ENCODE data around the gene PSAP. TPM values are rescaled to one million over a fixed set of nuclear protein-coding genes. Genes with fewer than 3 reads are reported as not detected.
A peak's percentile ranks its signal among the peaks of the same experiment; 100 is the strongest.

Gene PSAP
- total and polyA plus RNA-seq, 2 experiments from 2014 or later, result 151 to 391 TPM

DNA sequence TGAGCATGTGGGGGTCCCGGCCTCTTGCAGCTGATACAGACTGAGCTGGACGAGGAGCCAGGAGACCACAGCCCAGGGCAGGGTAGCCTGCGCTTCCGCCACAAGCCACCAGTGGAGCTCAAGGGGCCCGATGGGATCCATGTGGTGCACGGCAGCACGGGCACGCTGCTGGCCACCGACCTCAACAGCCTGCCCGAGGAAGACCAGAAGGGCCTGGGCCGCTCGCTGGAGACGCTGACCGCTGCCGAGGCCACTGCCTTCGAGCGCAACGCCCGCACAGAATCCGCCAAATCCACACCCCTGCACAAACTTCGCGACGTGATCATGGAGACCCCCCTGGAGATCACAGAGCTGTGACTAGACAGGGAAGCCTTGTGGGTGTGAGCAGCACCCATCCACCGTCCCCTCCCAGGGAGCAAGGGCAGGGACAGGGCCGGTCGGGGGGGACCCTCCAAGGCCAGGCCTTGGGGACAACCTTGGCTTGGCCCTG lies 36.1 kb downstream of the PSAP start:
- H3K9me3 Mint-ChIP-seq, result no peaks in the 10 kb centered on the region; the same call in 2 of the 3 replicates
- Histone ChIP-seq H3K4me2 (no peak overlapping the region), H3K4me3 (no peak overlapping the region), H2AFZ (no peak overlapping the region), H4K20me1 (replicated peaks; ENCODE audit: insufficient read depth) (no peaks in the 10 kb centered on the region; the same call in 1 of the 2 replicates), H3K27ac (ENCODE audit: low read depth) (no peak overlapping the region), H3K27me3 (ENCODE audit: insufficient read depth) (no peaks in the 10 kb centered on the region), H3K9me2 (ENCODE audit: insufficient read depth) (no peaks in the 10 kb centered on the region), H3K36me3 (ENCODE audit: insufficient read depth) (peaks cover 25% of the 10 kb centered on the region), H3F3A (replicated peaks; ENCODE audit: low read depth) (no peaks in the 10 kb centered on the region), H3K79me2 (replicated peaks; ENCODE audit: insufficient read depth) (no peaks in the 10 kb centered on the region), H3K4me1 (ENCODE audit: insufficient read depth) (no peaks in the 10 kb centered on the region)
- H3K27ac Mint-ChIP-seq, result peak overlapping the region; percentile 80; the same call in 1 of the 2 replicates
- ATAC-seq (peak; percentile 77), DNase-seq (ENCODE audit: low spot score) (peak; percentile 68)
- H3K4me3 Mint-ChIP-seq, result no peak overlapping the region
- peaks cover 2% of the 10 kb centered on the region; the same call in 2 of the 3 replicates for H3K4me1 Mint-ChIP-seq
- TF ChIP-seq JUNB (IDR thresholded peaks at IDR 0.05; ENCODE audit: unreplicated experiment), result no peak
- TF ChIP-seq, protein P1, sequence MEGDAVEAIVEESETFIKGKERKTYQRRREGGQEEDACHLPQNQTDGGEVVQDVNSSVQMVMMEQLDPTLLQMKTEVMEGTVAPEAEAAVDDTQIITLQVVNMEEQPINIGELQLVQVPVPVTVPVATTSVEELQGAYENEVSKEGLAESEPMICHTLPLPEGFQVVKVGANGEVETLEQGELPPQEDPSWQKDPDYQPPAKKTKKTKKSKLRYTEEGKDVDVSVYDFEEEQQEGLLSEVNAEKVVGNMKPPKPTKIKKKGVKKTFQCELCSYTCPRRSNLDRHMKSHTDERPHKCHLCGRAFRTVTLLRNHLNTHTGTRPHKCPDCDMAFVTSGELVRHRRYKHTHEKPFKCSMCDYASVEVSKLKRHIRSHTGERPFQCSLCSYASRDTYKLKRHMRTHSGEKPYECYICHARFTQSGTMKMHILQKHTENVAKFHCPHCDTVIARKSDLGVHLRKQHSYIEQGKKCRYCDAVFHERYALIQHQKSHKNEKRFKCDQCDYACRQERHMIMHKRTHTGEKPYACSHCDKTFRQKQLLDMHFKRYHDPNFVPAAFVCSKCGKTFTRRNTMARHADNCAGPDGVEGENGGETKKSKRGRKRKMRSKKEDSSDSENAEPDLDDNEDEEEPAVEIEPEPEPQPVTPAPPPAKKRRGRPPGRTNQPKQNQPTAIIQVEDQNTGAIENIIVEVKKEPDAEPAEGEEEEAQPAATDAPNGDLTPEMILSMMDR (conservative IDR thresholded peaks at IDR 0.05; ENCODE audit: low read depth in 2 of 2), result peak; percentile 14 to 36; a peak in 2 of 4 replicates
- no peak for TF ChIP-seq STAT1 (IDR thresholded peaks at IDR 0.05; ENCODE audit: unreplicated experiment)
- H3K36me3 Mint-ChIP-seq (ENCODE audit: low read depth), result peaks cover 50% of the 10 kb centered on the region
- H3K27me3 Mint-ChIP-seq (ENCODE audit: insufficient read depth, low read depth, poor library complexity), result peaks cover 6% of the 10 kb centered on the region

DNA sequence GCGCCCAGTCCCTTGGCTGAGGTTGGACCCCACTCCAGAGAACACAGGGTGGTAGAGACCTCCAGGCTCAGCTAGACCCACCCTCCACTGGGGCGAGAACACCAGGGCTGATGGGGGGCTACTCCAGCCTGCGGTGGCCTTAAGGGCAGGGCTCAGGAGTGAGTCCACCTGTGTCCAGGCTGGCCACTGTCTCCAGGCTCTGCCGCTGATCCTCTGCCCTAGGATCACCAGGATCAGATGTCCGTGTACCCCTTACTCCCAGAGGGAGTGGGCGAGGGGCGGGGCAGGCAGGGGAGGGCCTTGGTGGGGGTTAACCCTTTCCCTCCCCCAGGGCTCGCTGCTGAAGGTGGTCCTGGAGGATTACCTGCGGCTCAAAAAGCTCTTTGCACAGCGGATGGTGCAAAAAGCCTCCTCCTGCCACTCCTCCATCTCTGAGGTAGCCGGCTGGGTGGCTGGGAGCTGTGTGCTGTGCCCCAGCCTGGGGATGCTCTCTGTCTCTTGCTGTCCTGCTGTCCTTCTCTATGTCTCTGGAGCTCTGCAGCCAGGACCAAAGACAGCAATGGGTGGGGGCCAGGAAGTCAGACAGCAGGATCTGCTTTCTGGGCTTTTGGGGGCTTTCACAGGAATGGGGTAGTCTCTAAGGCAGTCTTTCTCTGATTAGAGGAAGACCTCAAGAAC lies 38.0 kb downstream of the PSAP start:
- no peaks in the 10 kb centered on the region for H3K4me1 ChIP-seq (ENCODE audit: insufficient read depth)
- no peak overlapping the region for H2AFZ ChIP-seq
- TF ChIP-seq POLR2AphosphoS5 (IDR thresholded peaks at IDR 0.05; ENCODE audit: low read depth), result no peak
- Mint-ChIP-seq H3K27me3 (ENCODE audit: insufficient read depth, low read depth, poor library complexity) (peaks cover 6% of the 10 kb centered on the region), H3K4me1 (peaks cover 2% of the 10 kb centered on the region; the same call in 2 of the 3 replicates), H3K27ac (no peak overlapping the region), H3K4me3 (no peak overlapping the region), H3K36me3 (ENCODE audit: low read depth) (peaks cover 31% of the 10 kb centered on the region), H3K9me3 (no peaks in the 10 kb centered on the region; the same call in 1 of the 3 replicates)
- H3F3A ChIP-seq (replicated peaks; ENCODE audit: low read depth), result no peaks in the 10 kb centered on the region
- H3K9me2 ChIP-seq (ENCODE audit: insufficient read depth), result no peaks in the 10 kb centered on the region
- H4K20me1 ChIP-seq (replicated peaks; ENCODE audit: insufficient read depth), result no peaks in the 10 kb centered on the region; the same call in 1 of the 2 replicates
- no peak overlapping the region for H3K27ac ChIP-seq (ENCODE audit: low read depth)
- H3K36me3 ChIP-seq (ENCODE audit: insufficient read depth), result peaks cover 9% of the 10 kb centered on the region
- no peak for DNase-seq (ENCODE audit: low spot score)
- H3K79me2 ChIP-seq (replicated peaks; ENCODE audit: insufficient read depth), result no peaks in the 10 kb centered on the region
- ATAC-seq, result peak; percentile 3; the same call in 2 of the 3 replicates
- H3K4me2 ChIP-seq, result no peak overlapping the region
- H3K27me3 ChIP-seq (ENCODE audit: insufficient read depth), result no peaks in the 10 kb centered on the region
- no peak overlapping the region for H3K4me3 ChIP-seq

DNA sequence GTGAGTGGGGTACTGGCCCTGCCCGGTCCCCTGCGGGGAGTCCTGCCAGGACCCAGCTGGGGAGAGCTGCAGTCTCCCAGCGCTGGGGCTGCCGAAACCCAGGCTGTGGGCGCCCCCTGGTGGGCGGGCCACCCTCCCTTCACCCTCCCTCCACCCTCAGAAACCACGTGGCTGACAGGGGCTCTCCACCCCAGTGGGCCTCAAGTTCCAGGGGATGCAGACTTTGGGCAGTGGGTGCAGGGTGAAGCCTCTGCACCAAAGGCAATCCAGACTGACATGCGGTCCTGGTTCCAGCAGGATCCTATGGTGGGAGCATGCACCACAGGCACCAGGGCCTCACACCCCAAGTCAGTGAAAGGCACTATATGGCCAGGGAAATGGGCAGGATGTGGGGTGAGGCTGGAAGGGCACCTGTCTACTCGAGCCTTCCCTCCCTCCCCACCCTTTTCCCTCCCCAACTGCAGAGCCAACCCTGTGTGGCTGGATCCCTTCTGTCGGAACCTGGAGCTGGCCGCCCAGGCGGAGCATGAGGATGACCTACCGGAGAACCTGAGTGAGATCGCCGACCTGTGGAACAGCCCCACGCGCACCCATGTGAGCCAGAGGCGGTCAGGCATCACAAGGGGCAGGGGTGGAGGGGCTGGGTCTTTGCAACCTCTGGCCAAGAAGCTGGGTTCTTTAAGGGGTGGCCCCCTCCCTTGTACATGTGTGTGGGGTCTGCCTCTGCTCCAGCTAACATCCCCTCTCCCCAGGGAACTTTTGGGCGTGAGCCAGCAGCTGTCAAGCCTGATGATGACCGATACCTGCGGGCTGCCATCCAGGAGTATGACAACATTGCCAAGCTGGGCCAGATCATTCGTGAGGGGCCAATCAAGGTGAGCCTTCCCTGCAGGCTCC lies 38.8 kb downstream of the PSAP start:
- H3K27me3 ChIP-seq (ENCODE audit: insufficient read depth), result no peaks in the 10 kb centered on the region
- no peaks in the 10 kb centered on the region for H3K4me1 ChIP-seq (ENCODE audit: insufficient read depth)
- no peak for TF ChIP-seq STAT1 (IDR thresholded peaks at IDR 0.05; ENCODE audit: unreplicated experiment)
- TF ChIP-seq, protein P1 (conservative IDR thresholded peaks at IDR 0.05; ENCODE audit: low read depth in 2 of 2), result peak; percentile 76 to 90
- TF ChIP-seq EZH2phosphoT487 (IDR thresholded peaks at IDR 0.05; ENCODE audit: unreplicated experiment), result no peak
- H3K27ac ChIP-seq (ENCODE audit: low read depth), result no peak overlapping the region
- no peaks in the 10 kb centered on the region; the same call in 1 of the 2 replicates for H4K20me1 ChIP-seq (replicated peaks; ENCODE audit: insufficient read depth)
- Mint-ChIP-seq H3K36me3 (ENCODE audit: low read depth) (peaks cover 24% of the 10 kb centered on the region), H3K9me3 (no peaks in the 10 kb centered on the region; the same call in 1 of the 3 replicates), H3K4me3 (no peak overlapping the region), H3K27ac (no peak overlapping the region), H3K27me3 (ENCODE audit: insufficient read depth, low read depth, poor library complexity) (peaks cover 6% of the 10 kb centered on the region), H3K4me1 (peaks cover 2% of the 10 kb centered on the region; the same call in 2 of the 3 replicates)
- H2AFZ ChIP-seq, result no peak overlapping the region
- DNase-seq (ENCODE audit: low spot score) (peak; percentile 74), ATAC-seq (peak; percentile 87)
- H3K36me3 ChIP-seq (ENCODE audit: insufficient read depth), result peaks cover 7% of the 10 kb centered on the region
- H3K9me2 ChIP-seq (ENCODE audit: insufficient read depth), result no peaks in the 10 kb centered on the region
- H3K79me2 ChIP-seq (replicated peaks; ENCODE audit: insufficient read depth), result no peaks in the 10 kb centered on the region
- H3K4me2 ChIP-seq, result no peak overlapping the region
- H3K4me3 ChIP-seq, result no peak overlapping the region
- H3F3A ChIP-seq (replicated peaks; ENCODE audit: low read depth), result no peaks in the 10 kb centered on the region
